COLO668 (cell line): ENCODE data around the gene NEDD8.

Experiments used
- DNase-seq: peaks from one replicate; lab custom pipeline; 2025; ENCODE audit not compliant: unreplicated experiment; lab: John Stamatoyannopoulos, UW

The NEDD8 gene

DNA sequence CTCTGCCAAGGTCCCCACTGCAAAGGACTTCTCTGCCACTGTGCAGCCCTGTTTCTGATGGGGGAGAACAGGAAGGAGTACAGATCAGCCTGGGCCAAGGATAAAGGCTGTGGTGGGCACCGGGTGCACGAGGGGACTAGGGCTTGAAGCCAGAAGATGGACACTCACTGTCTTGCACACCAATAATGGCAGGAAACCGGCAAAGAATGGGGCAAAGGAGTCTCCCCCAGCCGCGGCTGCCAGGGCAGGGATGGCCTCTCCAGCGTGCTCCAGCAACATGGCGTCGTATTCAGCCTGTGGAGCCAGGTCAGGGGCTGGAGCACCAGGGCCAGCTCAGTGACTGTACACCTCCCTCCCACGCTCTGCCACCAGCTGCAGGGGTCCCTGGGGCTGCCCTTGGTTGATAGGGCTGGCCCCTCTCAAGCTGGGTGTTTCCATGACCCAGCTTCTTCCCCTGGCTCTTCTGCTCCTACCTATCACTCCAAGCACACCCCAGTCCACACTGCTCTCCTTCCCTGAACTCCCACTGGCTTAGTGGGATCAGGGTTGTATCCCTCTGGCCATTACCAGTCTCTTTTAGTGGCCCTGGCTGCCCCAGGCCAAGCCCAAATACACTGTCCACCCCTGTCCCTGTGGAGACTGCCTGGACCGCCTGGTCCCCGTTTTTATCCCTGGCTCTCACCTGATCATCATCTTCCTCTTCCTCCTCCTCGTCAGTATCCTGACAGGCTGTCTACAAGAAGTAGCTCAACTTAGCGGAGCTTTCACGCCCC is 49.9 kb downstream of the NEDD8 start:
- no peak for DNase-seq

DNA sequence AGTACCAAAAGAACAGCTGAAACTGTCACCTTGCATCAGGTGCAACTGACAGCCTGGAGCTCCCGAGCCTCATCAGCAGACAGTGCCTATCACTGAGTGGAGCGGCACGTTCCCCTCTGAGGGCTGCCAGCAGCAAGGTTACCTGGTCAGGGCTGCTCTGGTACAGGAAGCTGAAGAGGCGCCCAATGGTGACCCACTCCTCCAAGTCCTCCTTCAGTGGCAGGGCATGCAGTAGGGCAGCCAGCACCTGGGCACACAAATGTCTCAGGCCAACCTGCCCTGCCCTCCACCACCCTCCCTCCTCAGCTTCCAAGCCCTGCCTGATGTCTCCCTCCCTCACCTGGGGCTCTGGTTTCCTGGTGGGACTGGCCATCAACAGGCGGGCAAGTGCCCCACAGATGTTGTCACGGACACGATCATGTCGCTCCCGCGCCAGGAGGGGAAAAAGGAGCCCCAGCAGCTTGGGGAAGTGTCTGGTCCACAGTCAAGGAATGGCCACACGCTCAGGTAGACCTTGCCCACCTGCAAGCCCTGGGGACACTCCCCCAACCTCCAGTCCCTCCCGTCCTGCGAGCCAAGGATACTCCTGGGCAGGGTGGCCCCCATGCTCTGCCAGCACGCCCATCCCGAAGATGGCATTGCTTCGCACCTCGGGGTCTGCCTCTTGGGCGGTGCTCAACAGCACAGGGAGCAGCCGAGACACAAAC is 50.6 kb downstream of the NEDD8 start:
- no peak for DNase-seq

DNA sequence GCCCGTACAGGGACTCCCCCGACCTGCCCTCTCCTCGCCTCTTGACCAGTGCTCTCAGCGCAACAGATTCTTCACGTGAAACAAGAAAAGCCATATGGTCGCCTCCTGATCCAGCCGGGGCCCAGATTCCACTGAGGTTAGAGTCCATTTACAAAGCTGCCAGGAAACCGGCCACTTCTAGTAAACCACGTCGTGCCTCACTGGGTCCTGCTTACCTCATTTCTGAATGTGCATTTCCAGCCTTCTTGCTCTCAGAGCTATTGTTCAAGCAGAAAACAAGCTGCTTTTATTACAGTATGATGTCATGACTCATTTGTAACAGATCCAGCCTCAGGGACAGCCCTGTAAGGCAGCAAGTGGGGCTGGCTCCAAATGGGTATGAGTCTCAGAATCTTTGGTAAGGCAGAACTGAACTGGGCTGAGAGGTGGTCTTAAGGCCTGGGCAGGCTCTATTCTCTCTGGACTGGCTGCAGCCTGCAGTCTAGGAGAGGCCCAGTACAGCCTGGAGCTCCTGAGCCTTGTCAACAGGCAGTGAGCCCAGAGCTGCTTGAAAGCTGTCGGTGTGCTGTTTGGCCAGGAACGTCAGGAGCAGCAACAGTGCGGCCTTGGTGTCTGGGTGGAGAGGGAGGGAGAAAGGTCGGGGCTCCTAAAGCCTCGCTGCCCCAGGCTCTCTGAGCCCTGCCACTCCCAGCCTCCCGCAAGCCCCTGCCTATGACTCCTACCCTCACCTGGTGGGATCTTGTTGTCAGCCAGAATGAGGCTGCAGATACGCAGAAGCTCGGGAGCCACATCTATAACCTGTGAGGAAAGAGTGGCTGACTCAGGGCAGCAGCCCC is 52.0 kb downstream of the NEDD8 start:
- DNase-seq, result peak; percentile 26

DNA sequence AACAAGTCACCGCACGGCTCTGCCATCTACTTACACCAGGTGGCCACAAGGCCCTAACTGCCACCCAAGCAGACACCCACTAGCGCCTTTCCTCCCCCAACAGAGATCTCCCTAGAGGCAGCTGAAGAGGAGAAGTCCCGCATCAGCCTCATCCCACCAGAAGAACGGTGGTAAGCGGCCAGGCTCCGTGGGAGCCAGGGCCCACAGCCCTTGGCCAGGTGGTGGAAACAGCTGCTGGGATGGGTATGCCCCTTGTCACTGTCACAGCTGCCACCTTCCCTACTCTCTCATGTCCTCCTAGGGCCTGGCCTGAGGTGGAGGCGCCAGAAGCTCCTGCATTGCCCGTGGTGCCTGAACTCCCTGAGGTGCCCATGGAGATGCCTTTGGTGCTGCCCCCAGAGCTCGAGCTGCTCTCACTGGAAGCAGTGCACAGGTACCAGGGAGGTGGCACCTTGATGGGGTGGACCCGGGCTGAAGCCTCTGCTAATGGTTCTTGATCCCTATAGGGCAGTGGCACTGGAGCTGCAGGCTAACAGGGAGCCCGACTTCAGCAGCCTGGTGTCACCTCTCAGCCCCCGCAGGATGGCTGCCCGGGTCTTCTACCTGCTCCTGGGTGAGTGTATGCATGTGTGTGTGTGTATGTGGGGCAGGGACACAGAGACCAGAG is 52.7 kb downstream of the NEDD8 start:
- DNase-seq, result no peak

DNA sequence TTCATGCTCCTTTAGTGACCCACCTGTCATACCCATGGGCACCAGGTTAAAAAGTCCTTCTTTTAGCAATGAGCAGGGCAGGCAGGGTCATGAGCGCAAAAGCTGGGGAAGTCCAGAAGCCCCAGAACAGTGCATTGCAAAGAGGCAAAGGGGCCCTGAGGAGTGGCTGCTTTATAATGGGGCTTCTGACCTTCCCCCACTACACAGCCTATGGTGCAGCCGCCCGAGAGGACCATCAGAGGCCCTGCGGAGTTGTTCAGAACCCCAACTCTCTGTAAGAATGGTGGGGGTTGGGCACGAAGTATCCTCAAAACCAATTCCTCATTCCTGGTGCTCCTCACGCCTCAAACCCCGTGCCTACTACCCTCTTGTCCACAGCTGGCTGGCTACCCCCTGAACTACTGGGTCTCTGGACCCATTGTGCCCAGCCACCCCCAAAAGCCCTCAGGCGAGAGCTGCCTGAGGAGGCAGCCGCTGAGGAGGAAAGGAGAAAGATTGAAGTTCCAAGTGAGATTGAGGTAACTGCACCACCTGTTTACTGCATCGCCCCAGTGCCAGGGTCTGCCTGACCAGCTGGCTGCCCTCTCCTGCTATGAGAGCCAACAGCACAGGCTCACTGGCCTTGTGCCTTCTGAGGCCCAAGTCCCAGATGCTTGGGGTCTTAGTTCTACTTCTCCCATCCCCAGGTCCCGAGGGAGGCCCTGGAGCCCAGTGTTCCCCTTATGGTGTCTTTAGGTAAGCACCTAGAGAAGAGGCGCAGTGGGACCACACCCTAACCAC is 53.6 kb downstream of the NEDD8 start:
- no peak for DNase-seq

DNA sequence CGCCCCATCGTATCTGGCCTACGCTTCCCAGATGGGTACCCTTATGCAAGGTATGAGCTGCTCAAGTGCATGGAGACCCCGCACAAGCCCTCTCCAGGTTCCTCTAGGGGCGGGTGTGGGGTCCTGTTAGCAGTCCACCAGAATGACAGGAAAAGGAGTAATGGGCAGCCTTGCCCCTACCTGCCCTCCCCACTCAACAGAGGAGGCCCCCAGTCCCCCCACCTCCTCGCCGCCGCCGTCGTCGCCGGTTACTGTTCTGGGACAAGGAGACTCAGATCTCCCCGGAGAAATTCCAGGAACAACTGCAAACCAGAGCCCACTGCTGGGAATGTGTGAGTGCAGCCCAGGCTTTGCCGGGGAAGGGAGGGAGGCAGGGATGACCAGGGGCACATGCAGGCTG is 54.3 kb downstream of the NEDD8 start:
- no peak for DNase-seq

DNA sequence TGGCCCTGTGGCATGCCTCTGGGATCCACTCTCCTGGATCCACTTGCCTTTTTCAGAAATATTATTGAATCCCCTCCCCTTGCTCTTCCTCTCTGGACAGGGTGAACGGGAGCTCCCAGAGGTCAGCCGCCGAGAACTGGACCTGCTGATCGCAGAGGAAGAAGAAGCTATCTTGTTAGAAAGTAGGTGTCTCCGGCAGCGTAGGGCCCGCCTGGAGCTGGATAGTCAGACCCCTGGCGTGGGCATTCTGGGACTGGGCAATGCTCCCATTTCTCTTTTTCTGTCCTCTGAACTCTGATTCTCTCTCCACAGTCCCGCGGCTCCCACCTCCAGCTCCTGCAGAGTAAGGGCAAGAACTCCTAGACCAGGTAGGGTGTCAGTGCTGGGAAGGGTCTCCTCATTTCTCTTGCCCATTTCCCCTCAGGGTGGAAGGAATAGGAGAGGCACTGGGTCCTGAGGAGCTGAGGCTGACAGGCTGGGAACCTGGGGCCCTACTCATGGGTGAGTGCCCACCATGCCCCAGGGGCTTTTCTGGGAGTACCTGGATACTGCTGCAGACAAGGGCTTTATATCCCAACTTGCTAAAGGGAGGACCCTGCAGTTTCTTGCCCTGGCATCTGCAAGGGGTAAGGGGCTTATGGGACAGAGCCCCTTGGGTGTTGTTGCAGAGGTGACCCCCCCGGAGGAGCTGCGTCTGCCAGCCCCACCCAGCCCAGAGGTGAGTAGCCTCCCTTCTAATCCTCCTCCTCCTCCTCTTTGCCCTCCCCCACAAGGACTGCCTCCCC is 54.9 kb downstream of the NEDD8 start:
- DNase-seq, result no peak

DNA sequence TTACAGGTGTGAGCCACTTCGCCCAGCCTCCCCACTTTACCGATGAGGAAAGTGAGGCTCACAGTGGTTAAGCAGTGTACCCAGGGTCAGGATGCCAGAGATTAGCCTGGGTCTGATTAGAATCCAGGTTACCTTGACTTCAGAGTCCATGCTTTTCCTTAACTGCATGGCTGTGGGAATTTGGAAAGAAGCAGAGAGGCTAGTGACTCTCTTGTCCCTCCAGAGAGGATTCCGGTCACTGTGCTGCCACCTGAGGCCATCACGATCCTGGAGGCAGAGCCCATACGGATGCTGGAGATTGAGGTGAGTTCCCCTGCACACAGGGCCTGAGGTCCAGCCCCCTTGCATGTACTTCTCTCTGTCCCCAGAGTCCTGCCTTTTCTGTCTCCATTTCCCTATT is 55.6 kb downstream of the NEDD8 start:
- DNase-seq, result no peak

DNA sequence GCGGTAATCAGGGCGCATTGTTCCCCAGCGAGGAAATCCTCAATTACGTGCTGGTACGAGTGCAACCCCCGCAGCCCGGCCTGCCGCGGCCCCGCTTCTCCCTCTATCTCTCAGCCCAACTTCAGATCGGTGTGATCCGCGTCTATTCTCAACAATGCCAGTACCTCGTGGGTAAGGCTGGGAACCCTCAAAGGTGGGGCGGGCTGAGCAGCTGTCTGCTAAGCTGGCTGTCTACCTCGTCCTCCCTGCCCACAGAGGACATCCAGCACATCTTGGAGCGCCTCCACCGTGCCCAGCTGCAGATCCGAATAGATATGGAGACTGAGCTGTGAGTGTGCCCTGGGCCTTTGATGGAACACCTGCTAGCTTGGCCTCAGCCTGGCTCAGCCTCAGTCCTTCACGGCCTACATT is 59.3 kb downstream of the NEDD8 start:
- peak; percentile 45 for DNase-seq

DNA sequence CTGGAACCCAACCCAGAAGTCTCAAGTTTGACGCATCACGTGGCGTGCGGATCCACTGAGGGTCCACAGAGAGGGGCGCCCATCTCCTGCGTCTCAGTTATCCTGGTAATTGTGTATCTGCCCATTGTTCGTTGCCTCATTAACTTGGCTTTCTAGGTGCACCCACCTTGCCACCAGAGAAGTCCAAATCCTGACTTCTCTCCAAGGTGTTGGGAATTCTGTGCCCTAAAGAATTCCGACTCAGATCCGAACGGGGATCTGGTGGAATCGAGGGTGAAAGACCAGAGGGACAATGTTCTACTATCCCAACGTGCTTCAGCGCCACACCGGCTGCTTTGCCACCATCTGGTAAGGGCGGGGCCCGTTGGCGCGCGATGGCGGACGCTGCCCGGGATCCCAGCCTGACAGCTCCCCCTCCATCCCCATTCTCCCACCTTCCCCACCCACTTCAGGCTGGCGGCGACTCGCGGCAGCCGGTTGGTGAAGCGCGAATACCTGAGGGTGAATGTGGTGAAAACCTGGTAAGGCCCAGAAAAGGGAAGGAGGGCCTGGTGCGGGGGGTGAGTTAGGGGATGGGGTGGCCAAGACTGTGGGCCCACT is 59.8 kb downstream of the NEDD8 start:
- peak; percentile 62 for DNase-seq

DNA sequence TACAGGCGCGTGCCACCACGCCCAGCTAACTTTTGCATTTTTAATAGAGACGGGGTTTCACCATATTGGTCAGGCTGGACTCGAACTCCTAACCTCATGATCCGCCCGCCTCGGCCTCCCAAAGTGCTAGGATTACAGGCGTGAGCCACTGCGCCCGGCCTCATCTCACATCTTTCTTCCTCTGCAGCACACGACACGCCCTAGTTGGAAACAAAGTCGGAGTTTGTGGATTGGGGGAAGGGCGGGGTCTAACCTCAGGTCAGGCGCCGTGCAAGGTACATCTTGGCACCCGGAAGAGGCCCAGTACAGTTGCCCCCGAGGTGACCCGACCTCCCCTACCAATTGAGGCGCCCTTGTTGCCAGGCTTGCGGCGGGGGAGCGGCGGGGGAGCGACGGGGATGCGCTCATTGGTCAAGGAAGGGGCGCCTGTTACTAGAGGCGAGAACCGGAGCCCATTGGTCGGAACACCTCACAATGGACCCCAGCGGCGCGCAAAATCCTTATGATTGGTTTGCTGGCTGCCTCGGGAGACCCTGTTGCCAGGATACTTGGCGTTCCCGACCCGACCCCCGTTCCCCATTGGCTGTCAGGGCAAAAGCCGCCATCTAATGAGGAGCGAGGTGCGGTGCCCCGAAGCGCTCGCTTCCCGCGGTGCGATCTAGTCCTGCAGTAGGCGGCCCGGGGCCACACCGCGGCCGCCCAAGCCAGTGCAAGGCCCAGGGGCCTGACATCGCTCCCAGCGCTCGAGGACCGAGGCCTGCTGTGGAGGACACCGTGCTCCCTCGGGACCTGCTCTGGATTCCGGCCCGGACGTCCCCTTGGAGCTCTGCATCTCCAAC is 60.5 kb downstream of the NEDD8 start, which contains the start of gene REC8:
Gene REC8 (plus strand): TSS at position 659 of the 839 bp plus-strand sequence. CDS start 473 bp downstream, outside the sequence.
- DNase-seq, result peak; percentile 99

DNA sequence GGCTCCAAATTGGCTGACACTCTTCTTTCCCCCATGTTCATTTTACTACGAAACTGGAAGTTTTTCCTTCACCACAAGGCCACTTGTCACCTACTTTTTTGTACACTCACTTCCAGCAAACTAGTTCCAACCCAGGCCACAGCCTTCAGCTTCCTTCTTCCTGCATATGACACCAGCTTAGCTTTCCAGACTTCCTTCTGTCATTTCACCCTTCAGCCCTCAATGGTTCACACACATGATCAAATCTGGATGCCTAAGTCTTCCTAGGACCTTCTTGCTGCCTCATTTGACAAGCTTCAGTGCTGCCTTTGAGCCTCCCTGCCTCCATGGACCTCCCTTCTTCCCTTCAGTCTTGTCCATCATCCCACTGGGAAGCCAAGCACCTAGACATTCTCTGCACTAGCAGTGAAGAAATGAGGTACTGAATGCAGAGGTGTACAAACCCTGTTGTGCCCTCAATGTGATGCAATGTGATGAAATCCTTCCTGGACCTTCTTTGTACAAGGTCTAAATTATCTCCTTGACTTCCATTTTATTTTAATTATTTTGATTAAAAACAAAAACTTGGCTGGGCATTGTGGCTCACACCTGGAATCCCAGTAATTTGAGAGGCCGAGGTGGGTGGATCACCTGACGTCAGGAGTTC is 64.6 kb downstream of the NEDD8 start:
- no peak for DNase-seq
